Measurements from ENCODE around the gene STK25. TPM values are rescaled to one million over a fixed set of nuclear protein-coding genes. Genes with fewer than 3 reads are reported as not detected.

The STK25 gene
- total and polyA plus RNA-seq, 10 of the 15 experiments (the other 5 are each of a cell fraction or from before 2014, with no cell fraction given), result 6.0 to 154 (median 89.3) TPM

DNA sequence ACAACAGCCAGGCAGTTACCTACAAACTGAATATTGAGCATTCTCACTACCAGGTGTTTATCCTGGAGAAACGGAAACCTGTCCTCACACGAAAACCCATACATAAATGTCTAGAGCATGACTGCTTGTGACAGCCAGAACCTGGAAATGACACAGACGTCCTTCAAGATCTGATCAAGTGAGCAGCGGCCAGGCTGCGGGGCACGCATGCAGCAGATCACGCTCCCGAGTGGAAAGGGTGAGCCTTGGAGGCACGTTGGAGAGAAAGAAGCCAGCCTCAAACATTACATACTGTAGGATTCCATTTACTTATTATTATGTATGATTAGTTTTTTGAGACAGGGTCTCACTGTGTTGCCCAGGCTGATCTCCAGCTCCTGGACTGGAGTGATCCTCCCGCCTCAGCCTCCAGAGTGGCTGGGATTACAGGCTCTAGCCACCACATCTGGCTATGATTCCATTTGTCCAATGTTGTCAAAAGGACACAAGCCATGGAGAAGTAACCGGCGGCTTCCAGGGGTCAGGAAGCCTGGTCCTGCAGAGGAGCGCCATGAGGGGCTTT lies 22.9 kb upstream of the STK25 start (continued):
- TF ChIP-seq, protein P1, sequence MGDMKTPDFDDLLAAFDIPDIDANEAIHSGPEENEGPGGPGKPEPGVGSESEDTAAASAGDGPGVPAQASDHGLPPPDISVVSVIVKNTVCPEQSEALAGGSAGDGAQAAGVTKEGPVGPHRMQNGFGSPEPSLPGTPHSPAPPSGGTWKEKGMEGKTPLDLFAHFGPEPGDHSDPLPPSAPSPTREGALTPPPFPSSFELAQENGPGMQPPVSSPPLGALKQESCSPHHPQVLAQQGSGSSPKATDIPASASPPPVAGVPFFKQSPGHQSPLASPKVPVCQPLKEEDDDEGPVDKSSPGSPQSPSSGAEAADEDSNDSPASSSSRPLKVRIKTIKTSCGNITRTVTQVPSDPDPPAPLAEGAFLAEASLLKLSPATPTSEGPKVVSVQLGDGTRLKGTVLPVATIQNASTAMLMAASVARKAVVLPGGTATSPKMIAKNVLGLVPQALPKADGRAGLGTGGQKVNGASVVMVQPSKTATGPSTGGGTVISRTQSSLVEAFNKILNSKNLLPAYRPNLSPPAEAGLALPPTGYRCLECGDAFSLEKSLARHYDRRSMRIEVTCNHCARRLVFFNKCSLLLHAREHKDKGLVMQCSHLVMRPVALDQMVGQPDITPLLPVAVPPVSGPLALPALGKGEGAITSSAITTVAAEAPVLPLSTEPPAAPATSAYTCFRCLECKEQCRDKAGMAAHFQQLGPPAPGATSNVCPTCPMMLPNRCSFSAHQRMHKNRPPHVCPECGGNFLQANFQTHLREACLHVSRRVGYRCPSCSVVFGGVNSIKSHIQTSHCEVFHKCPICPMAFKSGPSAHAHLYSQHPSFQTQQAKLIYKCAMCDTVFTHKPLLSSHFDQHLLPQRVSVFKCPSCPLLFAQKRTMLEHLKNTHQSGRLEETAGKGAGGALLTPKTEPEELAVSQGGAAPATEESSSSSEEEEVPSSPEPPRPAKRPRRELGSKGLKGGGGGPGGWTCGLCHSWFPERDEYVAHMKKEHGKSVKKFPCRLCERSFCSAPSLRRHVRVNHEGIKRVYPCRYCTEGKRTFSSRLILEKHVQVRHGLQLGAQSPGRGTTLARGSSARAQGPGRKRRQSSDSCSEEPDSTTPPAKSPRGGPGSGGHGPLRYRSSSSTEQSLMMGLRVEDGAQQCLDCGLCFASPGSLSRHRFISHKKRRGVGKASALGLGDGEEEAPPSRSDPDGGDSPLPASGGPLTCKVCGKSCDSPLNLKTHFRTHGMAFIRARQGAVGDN (IDR thresholded peaks at IDR 0.05), result no peak
- no peak for TF ChIP-seq SIX5 (IDR thresholded peaks at IDR 0.05; ENCODE audit: low read depth, low read length, severe bottlenecking)

DNA sequence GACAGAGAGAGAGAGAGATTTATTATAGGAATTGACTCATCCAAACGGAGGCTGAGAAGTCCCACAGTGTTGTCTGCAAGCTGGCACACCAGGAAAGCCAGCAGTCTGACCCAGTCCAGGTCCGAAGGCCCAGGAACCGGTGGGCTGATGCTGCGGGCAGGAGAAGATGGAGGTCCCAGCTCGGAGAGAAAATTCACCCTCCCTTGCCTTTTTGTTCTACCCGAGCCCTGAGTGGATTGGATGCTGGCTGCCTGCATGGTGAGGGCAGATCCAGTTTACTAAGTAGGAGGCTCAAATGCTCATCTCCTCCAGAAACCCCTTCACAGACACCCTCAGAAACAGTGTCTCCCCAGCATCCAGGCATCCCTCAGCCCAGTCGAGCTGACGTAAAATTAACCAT lies 22.2 kb upstream of the STK25 start:
- Histone ChIP-seq H3K4me2 (ENCODE audit: control insufficient read depth, insufficient read depth) (no peak overlapping the region), H3K27me3 (replicated peaks in 1 of 2; ENCODE audit: control insufficient read depth in 2 of 2, insufficient read depth in 2 of 2, low read length in 1 of 2) (peaks cover 0 to 1% of the 10 kb centered on the region in 2 experiments; a peak in 1 of 4 replicates), H3K36me3 (ENCODE audit: control insufficient read depth in 2 of 2, insufficient read depth in 2 of 2, low read length in 1 of 2) (no peaks in the 10 kb centered on the region), H3K79me2 (ENCODE audit: control insufficient read depth, insufficient read depth, low read length) (no peaks in the 10 kb centered on the region), H3K9me3 (replicated peaks; ENCODE audit: control insufficient read depth, insufficient read depth, low read length) (no peaks in the 10 kb centered on the region; the same call in 2 of the 3 replicates), H3K9ac (ENCODE audit: control insufficient read depth, insufficient read depth, low read length) (no peak overlapping the region), H2AFZ (ENCODE audit: control insufficient read depth, low read depth, low read length) (no peak overlapping the region), H3K4me3 (no peak overlapping the region), H3K27ac (ENCODE audit: control insufficient read depth, insufficient read depth) (no peak overlapping the region), H3K4me1 (ENCODE audit: control insufficient read depth, insufficient read depth, low read length) (no peaks in the 10 kb centered on the region; the same call in 1 of the 2 replicates), H4K20me1 (ENCODE audit: control insufficient read depth, insufficient read depth) (no peaks in the 10 kb centered on the region)
- 25% methylated on average over 8 of the region's 8 CpGs for WGBS (ENCODE audit: insufficient coverage, insufficient replicate concordance, low lambda C conversion rate, missing lambda C conversion rate)
- ATAC-seq (no peak), DNase-seq (ENCODE audit: low read depth, low spot score) (no peak), FAIRE-seq (no peak)
- CTCF ChIA-PET, result no interaction called here
- in situ Hi-C loops (cut with MboI), result no loop called here
- BruUV-seq (replicated peaks), result no TSS peak
- RAD21 ChIA-PET (ENCODE audit: unreplicated experiment), result no interaction called here
- POLR2A ChIA-PET, result no interaction called here
- SMC1A ChIA-PET (ENCODE audit: uncharacterized antibody, unreplicated experiment), result no interaction called here
- intact Hi-C loops (cut with micrococcal nuclease; ENCODE audit: unreplicated experiment), result no loop called here
- TF ChIP-seq SIX5 (IDR thresholded peaks at IDR 0.05; ENCODE audit: low read depth, low read length, severe bottlenecking), result no peak
- TF ChIP-seq YBX1 (IDR thresholded peaks at IDR 0.05), result no peak
- TF ChIP-seq IRF4 (IDR thresholded peaks at IDR 0.05; ENCODE audit: low read depth, low read length), result no peak
- no peak for TF ChIP-seq CREB1 (IDR thresholded peaks at IDR 0.05; ENCODE audit: low read depth)
- TF ChIP-seq, protein P2, sequence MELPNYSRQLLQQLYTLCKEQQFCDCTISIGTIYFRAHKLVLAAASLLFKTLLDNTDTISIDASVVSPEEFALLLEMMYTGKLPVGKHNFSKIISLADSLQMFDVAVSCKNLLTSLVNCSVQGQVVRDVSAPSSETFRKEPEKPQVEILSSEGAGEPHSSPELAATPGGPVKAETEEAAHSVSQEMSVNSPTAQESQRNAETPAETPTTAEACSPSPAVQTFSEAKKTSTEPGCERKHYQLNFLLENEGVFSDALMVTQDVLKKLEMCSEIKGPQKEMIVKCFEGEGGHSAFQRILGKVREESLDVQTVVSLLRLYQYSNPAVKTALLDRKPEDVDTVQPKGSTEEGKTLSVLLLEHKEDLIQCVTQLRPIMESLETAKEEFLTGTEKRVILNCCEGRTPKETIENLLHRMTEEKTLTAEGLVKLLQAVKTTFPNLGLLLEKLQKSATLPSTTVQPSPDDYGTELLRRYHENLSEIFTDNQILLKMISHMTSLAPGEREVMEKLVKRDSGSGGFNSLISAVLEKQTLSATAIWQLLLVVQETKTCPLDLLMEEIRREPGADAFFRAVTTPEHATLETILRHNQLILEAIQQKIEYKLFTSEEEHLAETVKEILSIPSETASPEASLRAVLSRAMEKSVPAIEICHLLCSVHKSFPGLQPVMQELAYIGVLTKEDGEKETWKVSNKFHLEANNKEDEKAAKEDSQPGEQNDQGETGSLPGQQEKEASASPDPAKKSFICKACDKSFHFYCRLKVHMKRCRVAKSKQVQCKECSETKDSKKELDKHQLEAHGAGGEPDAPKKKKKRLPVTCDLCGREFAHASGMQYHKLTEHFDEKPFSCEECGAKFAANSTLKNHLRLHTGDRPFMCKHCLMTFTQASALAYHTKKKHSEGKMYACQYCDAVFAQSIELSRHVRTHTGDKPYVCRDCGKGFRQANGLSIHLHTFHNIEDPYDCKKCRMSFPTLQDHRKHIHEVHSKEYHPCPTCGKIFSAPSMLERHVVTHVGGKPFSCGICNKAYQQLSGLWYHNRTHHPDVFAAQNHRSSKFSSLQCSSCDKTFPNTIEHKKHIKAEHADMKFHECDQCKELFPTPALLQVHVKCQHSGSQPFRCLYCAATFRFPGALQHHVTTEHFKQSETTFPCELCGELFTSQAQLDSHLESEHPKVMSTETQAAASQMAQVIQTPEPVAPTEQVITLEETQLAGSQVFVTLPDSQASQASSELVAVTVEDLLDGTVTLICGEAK (IDR thresholded peaks at IDR 0.05; ENCODE audit: borderline replicate concordance), result no peak
- no peak for TF ChIP-seq ATF7 (IDR thresholded peaks at IDR 0.05; ENCODE audit: low read depth)
- no peak for TF ChIP-seq RAD21 (IDR thresholded peaks at IDR 0.05; ENCODE audit: insufficient read depth, low read depth, low read length)
- TF ChIP-seq IRF3 (IDR thresholded peaks at IDR 0.05), result no peak
- TF ChIP-seq CEBPB (IDR thresholded peaks at IDR 0.05; ENCODE audit: borderline replicate concordance in 1 of 2, low read depth in 2 of 2, low read length in 2 of 2), result no peak
